Measurements from ENCODE around the gene TSPO.

- no peak for TF ChIP-seq EZH2 (IDR thresholded peaks at IDR 0.05; ENCODE audit: insufficient read depth, low read length)
- no peak for TF ChIP-seq CTCF (IDR thresholded peaks at IDR 0.05; ENCODE audit: insufficient read depth, low read depth, low read length)
Measured at GRCh38 chr22:43113526-43114251, 37.7 kb upstream of the TSPO start.
